ENCODE measurements around the gene NCAM1.
A peak's percentile ranks its signal among the peaks of the same experiment; 100 is the strongest.

NCAM1 gene

DNA sequence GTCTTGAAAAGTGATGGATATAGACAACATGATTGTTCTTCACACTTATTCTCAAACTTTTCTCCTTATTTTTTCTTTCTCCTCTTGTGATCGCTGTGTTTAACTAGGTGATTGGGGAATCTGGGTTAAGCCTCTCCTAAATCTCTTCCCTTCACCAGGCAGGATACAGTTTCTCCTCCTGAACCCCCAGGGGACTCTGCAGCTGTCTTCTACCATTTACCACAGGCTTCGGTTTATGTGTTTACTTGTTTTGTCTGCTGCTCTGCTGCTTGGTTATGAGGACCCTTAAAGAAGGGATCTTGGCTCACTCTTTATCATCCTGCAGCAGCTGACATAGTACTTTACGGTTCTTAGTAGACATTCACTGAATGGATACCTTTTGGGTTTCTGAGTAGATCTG, 124.2 kb downstream of the NCAM1 start:
- DNase-seq (ENCODE audit: low read depth), result no peak

DNA sequence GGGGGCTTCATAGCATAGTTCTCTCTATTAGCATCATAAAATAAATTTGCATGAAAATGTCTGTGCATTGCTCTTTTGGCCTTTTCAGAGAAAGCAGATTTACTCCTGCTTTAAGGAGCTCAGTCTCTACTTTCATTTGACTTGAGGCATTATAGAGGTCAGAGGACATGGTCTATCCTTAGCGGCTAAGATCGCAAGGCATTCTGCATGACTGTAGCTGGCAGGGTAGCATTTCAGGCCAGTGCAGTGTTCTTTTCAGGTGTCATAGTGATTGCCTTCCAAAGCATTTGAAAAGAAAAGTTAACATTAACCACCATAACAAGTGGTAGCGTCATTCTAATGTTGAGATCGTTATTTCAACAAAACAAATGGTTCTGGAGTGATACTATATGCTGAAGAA, 126.5 kb downstream of the NCAM1 start:
- DNase-seq (ENCODE audit: low read depth), result no peak

DNA sequence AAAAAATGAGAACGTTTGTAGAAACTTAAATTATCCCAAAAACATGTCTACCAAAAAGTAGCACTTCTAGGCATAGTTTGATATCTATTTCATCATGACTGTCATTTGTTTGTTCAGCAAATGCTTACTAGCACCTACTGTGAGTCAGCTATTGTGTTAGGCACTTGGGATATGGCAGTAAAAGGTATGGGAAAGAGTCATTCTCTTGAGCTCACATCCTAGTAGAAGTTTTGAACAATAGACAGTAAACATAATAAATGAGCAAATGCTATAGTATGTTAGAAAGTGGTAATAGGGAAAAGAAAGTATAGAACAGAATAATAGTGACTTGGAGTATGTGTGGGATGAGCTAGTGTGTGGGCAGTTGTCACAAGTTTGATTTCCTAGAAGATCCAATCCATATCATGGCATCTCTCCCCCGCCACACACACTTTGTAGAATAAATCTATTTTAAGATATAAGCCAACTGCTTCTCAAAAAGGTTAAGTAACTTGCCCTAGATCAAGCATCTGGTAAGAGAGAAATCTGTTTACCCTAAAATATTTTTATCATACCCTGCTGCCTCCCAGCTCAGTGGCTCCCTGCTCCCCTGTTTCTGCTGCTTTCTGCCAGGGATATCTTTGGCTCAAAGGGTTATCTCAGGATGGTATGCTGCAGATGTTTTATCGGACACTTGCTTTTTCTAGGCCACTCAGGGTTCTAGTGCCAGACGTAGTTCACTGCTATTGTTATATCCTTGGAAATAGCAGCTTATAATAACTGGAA, 129.7 kb downstream of the NCAM1 start:
- DNase-seq (ENCODE audit: low read depth), result no peak

DNA sequence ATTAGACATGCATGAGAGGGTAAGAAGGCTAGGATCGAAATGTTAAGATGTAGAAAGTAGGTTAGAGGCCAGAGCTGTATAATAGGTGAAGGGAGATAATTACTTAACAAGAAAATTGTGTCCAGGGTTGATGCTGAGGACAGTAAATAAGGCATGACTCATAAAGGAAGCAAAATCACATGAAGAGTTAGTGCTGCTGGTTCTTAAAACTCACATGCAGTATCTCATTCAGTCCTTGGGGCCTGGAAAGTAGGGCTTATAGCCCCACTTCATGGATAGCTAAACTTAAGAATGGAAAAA, 130.2 kb downstream of the NCAM1 start:
- peak; percentile 55 for DNase-seq (ENCODE audit: low read depth)

DNA sequence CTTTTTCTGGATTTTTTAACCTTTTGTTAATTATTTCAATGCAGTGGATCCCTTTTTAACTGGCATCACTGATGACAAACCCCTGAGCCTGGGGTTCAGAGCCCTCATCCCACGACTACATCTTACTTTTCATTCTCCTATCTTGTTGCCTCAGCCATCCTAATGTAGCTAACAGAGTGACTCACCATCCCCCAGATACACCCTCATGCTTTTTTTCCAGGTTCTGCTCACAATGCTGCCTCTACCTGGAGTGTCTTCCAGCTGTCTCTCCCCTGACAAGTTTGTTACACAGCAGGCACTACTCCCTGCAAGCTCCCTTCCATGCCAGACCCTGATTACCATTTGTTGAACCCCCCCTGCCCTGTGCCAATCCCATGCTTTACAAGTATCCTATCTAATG, 135.4 kb downstream of the NCAM1 start:
- DNase-seq (ENCODE audit: low read depth), result no peak

DNA sequence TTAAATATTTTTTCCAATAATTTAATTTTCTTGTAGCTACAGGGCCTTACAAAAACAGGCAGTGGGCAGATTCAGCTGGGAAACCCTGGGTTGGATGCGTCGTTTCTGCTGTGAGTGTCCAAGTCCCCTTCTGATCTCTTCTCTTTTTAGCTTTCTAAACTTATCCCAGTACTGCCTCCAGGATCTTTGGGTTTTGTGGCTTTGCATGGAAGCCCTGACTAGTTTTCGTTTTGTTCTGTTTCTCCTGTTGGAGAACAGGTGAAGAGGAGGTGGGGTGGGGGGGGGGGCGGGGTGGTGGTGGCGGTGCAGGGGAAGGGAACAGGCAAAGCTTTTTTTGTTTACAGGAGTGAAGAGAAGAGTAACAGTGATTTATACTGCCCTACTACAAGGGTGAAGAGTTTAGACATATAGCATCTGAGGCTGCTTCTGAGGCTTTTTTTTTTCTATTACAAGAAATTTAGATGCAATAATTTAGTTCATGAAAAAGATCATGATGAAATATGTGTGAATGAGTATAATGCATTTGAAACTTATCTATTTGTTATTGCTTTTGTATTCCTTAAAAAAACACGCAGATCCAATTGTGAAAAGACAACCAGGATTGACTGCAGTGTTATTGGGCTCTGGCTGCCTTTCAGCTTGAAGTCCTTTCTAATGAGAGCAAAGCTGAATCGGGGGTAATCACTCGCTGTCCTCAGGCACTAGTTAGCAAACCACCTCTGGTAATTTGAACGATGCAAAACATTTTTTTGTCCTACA, 142.9 kb downstream of the NCAM1 start:
- DNase-seq (ENCODE audit: low read depth), result no peak

DNA sequence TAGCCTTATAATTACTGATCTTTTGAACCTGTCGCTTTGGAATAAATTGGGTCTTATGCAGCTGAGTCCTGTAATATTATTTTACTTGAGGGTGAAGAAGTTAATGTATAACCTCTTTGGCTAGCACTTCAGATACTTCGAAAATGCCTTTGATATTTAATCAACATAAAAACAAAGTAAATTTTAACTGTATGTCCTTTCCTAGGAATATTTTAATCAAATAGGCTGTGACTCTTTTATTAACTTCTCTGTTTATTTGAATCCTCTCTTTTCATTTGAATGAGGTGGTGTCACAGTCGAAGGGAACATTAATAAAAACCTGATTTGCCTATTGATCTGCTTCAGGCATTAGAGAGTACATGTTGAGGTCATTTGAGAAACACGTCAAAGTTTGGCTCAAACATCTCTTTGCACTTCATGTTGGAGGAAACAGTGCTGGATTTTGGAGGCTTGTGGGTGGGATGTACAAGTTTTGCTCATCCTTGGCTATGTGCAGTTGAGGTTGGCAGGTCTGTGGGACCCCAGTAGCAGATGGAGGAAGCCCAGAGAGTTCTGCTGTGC, 143.6 kb downstream of the NCAM1 start:
- DNase-seq (ENCODE audit: low read depth), result no peak

DNA sequence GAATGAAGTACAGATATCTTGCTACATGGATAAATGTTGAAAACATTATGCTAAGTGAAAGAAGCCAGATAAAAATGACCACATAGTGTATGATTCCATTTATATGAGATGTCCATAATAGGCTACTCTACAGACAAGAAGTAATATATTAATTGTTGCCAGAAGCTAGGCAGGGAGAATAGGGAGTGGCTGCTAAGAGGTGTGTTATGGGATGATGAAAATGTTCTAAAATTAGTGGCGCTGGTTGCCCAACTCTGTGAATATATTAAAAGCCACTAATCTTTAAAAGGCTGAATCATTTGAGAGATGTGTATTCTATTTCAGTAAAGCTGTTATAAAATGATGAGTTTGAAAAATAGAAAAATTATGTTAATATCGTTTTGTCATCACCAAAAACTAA, 144.4 kb downstream of the NCAM1 start:
- peak; percentile 60 for DNase-seq (ENCODE audit: low read depth)

DNA sequence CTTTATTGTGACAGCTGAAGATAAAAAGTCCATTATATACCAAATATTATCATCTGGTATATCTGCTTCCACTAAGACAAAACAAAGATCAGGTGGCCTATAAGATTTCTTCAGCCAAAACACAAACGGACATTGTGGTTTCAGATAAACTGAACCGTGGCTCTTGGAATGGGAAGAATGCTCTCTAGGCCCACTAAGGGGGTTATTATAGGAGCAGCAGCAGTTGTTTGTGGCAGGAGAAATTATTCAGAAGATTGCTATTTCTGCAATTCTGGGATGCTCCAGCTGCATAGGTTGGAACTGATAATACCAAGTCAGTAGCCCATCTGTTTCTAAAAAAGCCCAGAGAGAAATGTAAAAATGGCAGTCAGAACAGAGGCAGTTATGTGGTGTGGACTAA, 145.3 kb downstream of the NCAM1 start:
- DNase-seq (ENCODE audit: low read depth), result peak; percentile 95

DNA sequence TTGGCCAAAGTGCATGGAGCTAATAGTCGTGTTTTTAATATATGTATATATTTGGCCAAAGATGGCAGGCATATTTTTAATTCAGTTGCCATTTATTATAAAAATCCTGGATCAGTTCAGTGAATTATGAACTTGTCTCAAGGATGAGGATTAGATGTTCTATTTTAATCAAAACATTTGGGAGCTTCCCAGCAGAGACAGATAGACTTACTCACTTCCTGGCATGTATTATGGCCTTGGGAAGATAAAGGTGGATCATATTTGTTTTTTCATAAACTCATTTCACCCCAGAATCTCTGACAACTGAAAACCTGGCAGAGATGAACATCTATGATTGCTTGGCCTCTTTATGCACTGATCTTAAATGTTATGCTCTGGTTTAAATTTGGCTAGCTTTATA, 148.8 kb downstream of the NCAM1 start:
- DNase-seq (ENCODE audit: low read depth), result peak; percentile 83

DNA sequence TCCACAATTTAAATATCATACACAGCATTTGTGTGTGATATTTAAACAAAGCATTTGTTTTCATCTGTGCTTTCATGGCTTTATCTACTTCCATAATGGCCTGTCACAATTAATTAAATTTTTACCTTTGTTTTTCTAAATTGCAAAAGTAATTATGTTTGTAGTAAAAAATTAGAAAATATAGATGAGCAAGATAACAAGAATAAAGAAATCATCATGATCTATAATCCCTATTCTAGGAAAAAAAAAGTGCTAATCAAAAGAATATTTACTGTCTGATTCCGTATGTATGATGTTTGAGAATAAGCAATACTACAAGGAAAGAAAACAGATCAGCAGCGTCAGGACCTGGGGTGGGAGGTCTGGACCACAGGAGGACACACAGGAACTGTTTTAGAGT, 149.9 kb downstream of the NCAM1 start:
- DNase-seq (ENCODE audit: low read depth), result no peak

DNA sequence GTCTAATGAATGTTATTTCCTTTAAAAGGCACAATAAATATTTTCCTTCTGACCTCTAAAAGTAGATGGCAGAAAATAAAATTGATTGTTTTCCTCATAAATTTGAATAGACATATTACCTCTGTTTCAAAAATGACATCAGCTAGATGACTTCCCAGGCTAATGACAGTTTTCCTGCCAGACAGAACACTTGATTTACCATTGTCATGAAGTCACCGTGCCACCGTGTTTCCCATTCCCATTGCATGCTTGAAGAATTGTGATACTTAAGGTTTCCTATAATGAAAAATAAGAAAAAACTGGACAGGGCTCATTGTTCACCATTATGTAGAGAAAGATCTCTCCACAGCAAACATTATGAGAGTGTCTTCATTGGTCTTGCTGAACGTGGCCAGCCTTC, 151.1 kb downstream of the NCAM1 start:
- DNase-seq (ENCODE audit: low read depth), result no peak

DNA sequence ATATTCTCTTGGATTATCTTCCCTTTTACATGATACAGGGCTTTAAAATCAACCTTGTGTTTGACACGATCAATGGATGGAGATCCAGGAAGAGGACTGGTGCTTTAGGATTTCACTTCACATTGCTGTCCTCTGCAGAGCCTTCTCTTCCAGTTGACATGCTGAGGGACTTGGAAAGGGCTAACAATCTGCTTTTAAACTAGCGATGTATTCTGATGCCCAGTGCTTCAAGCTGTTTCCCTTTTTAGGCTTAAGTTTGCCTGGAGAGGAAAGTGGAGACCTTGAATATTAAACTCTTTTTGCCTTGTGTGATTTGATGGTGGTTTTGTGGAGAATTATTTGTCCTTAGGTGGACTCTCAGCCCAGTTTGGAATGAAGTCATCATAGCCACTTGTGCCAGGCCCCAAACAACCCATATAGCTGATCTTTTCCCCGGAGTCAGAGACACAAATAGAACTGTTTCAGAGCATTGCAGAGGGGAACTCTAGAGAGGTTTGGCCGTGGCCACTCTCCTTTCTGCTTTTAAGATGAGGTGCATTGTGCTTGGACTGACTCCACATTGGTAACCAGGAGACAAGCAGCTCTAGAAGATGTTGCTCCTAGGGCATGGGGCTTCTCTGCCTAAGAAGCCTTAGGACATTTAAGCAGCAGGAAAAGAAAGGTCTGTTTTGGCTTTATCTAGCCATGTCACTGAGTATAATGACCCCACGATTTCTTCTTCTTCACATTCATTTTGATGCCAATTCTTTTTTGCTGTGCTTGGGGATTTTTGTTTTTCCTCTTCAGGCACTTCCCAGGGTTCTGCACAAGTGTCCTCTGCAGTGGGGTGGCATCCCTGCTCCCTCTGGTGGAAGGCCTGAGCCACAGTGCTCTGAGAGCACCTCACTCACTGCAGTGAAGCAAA, 152.8 kb downstream of the NCAM1 start:
- peak; percentile 63 for DNase-seq (ENCODE audit: low read depth)

DNA sequence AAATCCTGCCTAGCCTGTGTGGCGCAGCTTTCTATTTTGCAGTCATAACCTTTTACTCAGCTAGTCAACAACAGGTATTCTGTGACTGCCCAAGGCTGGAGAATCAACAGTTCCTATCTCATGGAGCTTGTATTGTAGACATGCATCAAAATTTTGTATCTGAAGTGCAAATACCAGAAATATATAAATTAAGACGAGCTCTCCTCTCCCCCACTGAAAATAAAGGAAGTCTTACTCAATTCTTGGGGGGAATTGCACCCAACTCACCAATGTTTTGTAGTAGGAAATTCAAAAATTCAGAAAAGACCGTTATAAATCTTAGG, 153.4 kb downstream of the NCAM1 start:
- no peak for DNase-seq (ENCODE audit: low read depth)

DNA sequence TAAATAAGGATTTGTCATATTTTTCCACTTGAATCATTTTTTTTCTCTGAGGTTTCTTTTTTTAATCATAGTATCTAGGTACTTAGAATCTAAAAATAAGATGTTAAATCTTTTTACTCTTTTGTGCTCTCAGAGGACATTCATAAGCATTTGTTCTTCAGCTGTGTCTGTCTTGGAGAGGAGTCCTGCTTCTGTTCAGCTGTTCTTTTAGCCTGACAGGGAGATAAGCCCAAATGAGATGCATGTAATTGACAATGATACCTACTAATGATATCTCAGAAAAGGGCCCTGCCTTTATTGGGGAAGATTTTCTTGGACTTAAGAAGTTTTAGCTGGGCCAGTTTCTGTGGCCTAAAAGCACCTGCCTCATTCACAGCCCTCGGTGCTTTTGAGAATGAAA, 156.9 kb downstream of the NCAM1 start:
- DNase-seq (ENCODE audit: low read depth), result no peak

DNA sequence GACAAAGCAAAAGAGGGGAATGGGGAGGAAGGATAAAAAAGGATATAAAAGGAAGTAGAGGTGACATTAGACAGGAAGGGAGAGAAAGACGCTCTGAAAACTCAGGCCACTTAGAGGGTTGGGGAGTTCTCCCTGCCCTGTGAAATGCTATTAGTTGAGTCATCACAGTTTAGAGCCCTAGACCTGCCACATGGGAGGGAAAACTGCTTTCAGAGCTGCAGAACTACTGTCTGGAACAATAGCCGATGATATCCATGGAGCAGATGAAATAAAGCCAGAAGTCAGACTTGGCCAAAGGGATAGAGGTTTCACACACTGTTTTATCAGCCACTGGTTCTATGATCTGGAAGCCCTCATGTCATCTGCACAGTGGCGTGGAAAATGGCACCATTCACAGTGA, 157.9 kb downstream of the NCAM1 start:
- DNase-seq (ENCODE audit: low read depth), result no peak

DNA sequence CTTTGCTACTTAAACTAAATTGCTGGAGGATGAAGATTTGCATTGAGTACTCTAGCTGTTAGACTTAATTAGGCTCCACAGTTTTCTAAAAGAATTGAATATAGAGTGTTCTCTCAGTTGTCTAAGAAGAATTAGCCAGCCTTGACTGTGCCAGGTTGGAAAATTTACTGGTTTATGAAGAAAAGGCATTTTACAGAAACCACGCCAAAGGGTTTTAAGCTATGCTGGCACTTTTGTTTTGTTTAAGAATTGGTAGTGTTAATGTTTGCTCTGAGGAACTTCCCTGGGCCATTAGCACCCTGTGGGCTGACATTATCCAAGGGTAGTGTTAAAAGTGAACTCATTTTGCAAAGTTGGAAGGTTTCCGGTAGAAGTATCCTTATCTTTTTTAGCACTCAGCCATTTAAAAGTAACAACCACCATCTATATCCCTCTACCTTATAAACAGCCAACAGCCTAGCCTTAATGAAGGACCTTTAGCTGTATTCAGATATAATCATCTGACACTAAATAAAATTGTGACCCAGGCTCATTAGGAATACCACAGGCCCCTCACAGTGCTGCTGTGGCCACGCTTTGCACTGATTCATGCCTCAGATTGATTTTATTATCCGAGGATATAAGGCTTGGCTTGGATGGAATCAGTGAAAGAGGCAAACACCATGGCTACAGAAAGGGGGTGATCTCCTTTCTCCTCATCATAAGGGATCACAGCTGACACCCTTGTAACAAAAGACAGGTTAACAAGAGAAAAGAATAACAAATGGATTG, 158.9 kb downstream of the NCAM1 start:
- no peak for DNase-seq (ENCODE audit: low read depth)

DNA sequence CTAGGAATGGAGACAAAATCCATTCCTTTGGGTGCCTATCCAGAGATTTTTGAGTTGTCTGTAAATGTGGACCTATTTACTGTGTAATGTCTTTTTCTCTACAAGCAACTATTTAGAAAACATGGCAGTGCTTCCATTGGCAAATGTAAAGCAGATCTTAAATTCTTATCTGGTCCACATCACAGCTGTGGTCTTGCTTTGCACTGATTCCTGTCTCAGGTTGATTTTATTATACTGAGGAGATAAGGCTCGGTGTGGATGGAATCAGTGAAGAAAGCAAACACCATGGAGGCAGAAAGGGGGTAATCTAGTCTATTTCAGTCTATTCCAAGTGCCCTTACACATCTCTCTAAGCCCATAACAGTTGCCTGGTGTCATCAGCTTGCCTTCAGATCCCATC, 160.5 kb downstream of the NCAM1 start:
- no peak for DNase-seq (ENCODE audit: low read depth)

DNA sequence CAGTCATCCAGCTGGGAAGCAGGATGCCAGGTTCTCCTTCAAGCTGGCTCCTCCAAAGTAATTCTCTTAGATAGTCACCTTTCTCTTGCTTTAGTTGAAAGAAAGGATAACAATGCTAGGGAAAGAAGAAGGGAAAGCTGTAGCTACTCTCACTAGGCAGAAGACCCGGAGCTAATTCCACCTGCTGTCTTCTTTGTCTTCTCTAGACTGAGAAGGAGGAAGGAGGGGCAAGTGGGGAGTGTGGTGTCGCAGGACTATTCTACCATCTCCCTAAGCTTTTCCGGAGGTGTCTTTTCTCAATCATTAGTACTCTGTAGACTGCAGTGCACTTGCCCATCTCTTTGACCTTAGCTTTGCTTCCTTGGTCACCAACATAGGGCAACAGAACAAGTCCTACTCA, 162.8 kb downstream of the NCAM1 start:
- no peak for DNase-seq (ENCODE audit: low read depth)

DNA sequence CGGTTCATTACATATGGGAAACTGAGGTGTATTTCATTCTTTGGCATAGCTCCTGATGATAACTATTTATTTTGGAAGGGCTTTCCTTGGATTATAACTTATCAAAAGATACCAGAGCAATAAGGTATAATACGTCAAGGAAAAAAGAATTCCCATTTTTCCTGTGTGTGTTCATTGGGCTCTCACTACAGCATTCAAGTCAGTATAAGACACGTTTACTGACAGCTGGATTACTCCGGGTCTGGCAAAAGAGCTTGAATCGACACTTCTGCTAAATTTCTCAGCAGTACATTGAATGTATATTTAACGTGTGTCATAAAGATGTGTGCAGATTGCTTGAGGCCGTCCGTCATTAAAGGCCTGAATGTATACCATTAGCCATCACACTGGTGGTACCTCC, 163.4 kb downstream of the NCAM1 start:
- DNase-seq (ENCODE audit: low read depth), result no peak

DNA sequence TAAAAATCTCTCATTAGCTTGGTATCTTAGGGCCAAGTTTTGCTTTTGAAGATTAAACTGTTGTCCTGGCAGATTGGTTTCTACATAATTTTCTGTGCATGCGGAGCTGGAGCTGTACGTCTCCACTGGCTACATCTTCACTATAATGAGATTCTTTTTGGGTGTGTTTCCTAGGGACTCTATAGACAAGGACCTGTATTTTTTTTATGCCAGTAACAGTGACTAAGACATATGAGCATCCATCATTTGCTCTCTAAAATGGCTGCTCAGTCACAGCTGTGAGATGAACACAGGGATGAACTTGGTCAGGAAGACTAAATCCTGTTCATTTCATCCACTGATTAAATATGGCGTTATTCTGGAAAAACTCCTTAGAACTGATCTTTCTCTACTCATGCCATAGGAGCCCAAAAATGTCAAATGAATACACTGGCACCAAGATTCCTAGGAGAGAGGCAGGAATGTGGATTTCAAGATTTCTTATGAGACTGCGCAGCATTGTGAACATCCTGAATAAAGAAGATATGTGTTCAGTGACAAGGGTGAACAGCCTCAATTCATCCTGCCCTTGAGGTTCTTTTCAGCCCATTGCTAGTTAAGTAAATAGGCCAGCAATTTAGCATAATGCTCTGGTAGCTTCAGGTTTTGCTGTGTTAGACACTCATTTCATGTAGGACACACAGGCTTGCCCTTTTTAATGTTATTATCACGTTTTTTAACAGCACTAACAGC, 168.2 kb downstream of the NCAM1 start:
- DNase-seq (ENCODE audit: low read depth), result no peak

Measured in amniotic epithelial cell (primary cell).